ENCODE measurements around the gene SEMA4F. TPM values are rescaled to one million over a fixed set of nuclear protein-coding genes. Genes with fewer than 3 reads are reported as not detected.

SEMA4F gene
- total RNA-seq, 4 donors from 2014 or later, result 1.6 to 4.5 (median 3.4) TPM

GRCh38 chr2:74703373-74703772 is 49.3 kb downstream of the SEMA4F start:
- 67 to 82% methylated on average over 6 of the region's 6 CpGs for WGBS, 2 donors
- DNase-seq (ENCODE audit: low spot score in 2 of 2), result no peak
- intact Hi-C loops (cut with DNase I; ENCODE audit: low total_unique reads), result no loop called here
- H3K4me3 ChIP-seq (ENCODE audit: low read depth, poor library complexity, severe bottlenecking), result no peak overlapping the region
- TF ChIP-seq CTCF (IDR thresholded peaks at IDR 0.05) (no peak), POLR2A (IDR thresholded peaks at IDR 0.05) (no peak)

GRCh38 chr2:74704216-74704615 is 50.2 kb downstream of the SEMA4F start:
- intact Hi-C loops (cut with DNase I; ENCODE audit: low total_unique reads), result no loop called here
- 75 to 76% methylated on average over 2 of the region's 2 CpGs for WGBS, 2 donors

GRCh38 chr2:74706741-74707140 is 52.7 kb downstream of the SEMA4F start:
- TF ChIP-seq POLR2A (IDR thresholded peaks at IDR 0.05) (no peak), CTCF (IDR thresholded peaks at IDR 0.05) (no peak)
- no peak overlapping the region for H3K4me3 ChIP-seq (ENCODE audit: low read depth, poor library complexity, severe bottlenecking)
- intact Hi-C loops (cut with DNase I; ENCODE audit: low total_unique reads), result no loop called here
- DNase-seq (ENCODE audit: low spot score in 2 of 2), result no peak

More at GRCh38 chr2:74704216-74704615, 50.2 kb downstream of the SEMA4F start:
- no peak for DNase-seq (ENCODE audit: low spot score in 2 of 2)
- no peak overlapping the region for H3K4me3 ChIP-seq (ENCODE audit: low read depth, poor library complexity, severe bottlenecking)
- no peak for TF ChIP-seq POLR2A (IDR thresholded peaks at IDR 0.05)
- no peak for TF ChIP-seq CTCF (IDR thresholded peaks at IDR 0.05)

- intact Hi-C loops (cut with DNase I; ENCODE audit: low total_unique reads), result no loop called here
- 84 to 93% methylated on average over 3 of the region's 3 CpGs for WGBS, 2 donors
- no peak overlapping the region for H3K4me3 ChIP-seq (ENCODE audit: low read depth, poor library complexity, severe bottlenecking)
- DNase-seq (ENCODE audit: low spot score in 2 of 2), result no peak
- TF ChIP-seq CTCF (IDR thresholded peaks at IDR 0.05) (no peak), POLR2A (IDR thresholded peaks at IDR 0.05) (no peak)
Observed at GRCh38 chr2:74707837-74708236, 53.8 kb downstream of the SEMA4F start.

- DNase-seq (ENCODE audit: low spot score in 2 of 2), result no peak
- H3K4me3 ChIP-seq (ENCODE audit: low read depth, poor library complexity, severe bottlenecking), result no peak overlapping the region
- TF ChIP-seq CTCF (IDR thresholded peaks at IDR 0.05), result no peak
- TF ChIP-seq POLR2A (IDR thresholded peaks at IDR 0.05), result no peak
- intact Hi-C loops (cut with DNase I; ENCODE audit: low total_unique reads), result no loop called here
Observed at GRCh38 chr2:74708296-74708695, 54.2 kb downstream of the SEMA4F start.

GRCh38 chr2:74708883-74709282 is 54.8 kb downstream of the SEMA4F start:
- intact Hi-C loops (cut with DNase I; ENCODE audit: low total_unique reads), result no loop called here
- no peak for DNase-seq (ENCODE audit: low spot score in 2 of 2)
- TF ChIP-seq POLR2A (IDR thresholded peaks at IDR 0.05), result no peak
- no peak for TF ChIP-seq CTCF (IDR thresholded peaks at IDR 0.05)
- 80 to 83% methylated on average over 4 of the region's 4 CpGs for WGBS, 2 donors
- no peak overlapping the region for H3K4me3 ChIP-seq (ENCODE audit: low read depth, poor library complexity, severe bottlenecking)
